ENCODE results near the gene LSMEM2.
"Not testable (repeated sequence)": the region's sequence is repeated elsewhere in the genome, so short reads cannot be mapped to it uniquely, and the experiment has no call there.

LSMEM2 gene

GRCh38 chr3:50245831-50246516 is 32.9 kb upstream of the LSMEM2 start:
- DNase-seq (ENCODE audit: low read depth in 2 of 2): peak; percentile 86 to 91

GRCh38 chr3:50246517-50246954 is 32.4 kb upstream of the LSMEM2 start:
- peak; percentile 86 to 88 for DNase-seq (ENCODE audit: low read depth in 2 of 2)

GRCh38 chr3:50248387-50248786 is 30.5 kb upstream of the LSMEM2 start:
- DNase-seq (ENCODE audit: low read depth in 2 of 2): no peak

GRCh38 chr3:50249457-50249856 is 29.4 kb upstream of the LSMEM2 start:
- no peak for DNase-seq (ENCODE audit: low read depth in 2 of 2)

- no peak for DNase-seq (ENCODE audit: low read depth in 2 of 2)
Observed at GRCh38 chr3:50250514-50250913, 28.4 kb upstream of the LSMEM2 start.

- DNase-seq (ENCODE audit: low read depth in 2 of 2): peak in 1 of 2 donors; percentile 62
Observed at GRCh38 chr3:50251220-50251619, 27.7 kb upstream of the LSMEM2 start.

GRCh38 chr3:50254577-50255250 is 24.2 kb upstream of the LSMEM2 start:
- no peak for DNase-seq (ENCODE audit: low read depth in 2 of 2)

GRCh38 chr3:50255251-50255615 is 23.7 kb upstream of the LSMEM2 start:
- no peak for DNase-seq (ENCODE audit: low read depth in 2 of 2)

GRCh38 chr3:50256978-50257890 is 21.7 kb upstream of the LSMEM2 start:
- no peak for DNase-seq (ENCODE audit: low read depth in 2 of 2)

- DNase-seq (ENCODE audit: low read depth in 2 of 2): no peak
Observed at GRCh38 chr3:50258029-50258680, 20.7 kb upstream of the LSMEM2 start.

GRCh38 chr3:50258979-50259378 is 19.9 kb upstream of the LSMEM2 start:
- no peak for DNase-seq (ENCODE audit: low read depth in 2 of 2)

GRCh38 chr3:50259432-50260026 is 19.4 kb upstream of the LSMEM2 start:
- DNase-seq (ENCODE audit: low read depth in 2 of 2): no peak

GRCh38 chr3:50260027-50260941 is 18.6 kb upstream of the LSMEM2 start:
- peak; percentile 85 for DNase-seq (ENCODE audit: low read depth in 2 of 2)

- DNase-seq (ENCODE audit: low read depth in 2 of 2): no peak
Observed at GRCh38 chr3:50260942-50261441, 17.9 kb upstream of the LSMEM2 start.

GRCh38 chr3:50261505-50261904 is 17.4 kb upstream of the LSMEM2 start:
- DNase-seq (ENCODE audit: low read depth in 2 of 2): no peak

- not testable (repeated sequence) for DNase-seq (ENCODE audit: low read depth in 2 of 2)
Observed at GRCh38 chr3:50262200-50262599, 16.7 kb upstream of the LSMEM2 start.

- no peak for DNase-seq (ENCODE audit: low read depth in 2 of 2)
Observed at GRCh38 chr3:50262778-50263177, 16.1 kb upstream of the LSMEM2 start.

- DNase-seq (ENCODE audit: low read depth in 2 of 2): no peak
Observed at GRCh38 chr3:50263478-50264382, 15.2 kb upstream of the LSMEM2 start.

GRCh38 chr3:50264383-50264963 is 14.4 kb upstream of the LSMEM2 start:
- DNase-seq (ENCODE audit: low read depth in 2 of 2): no peak
